ENCODE results near the gene CAMTA1.
"Not testable (repeated sequence)": the region's sequence is repeated elsewhere in the genome, so short reads cannot be mapped to it uniquely, and the experiment has no call there.

CAMTA1 gene

DNA sequence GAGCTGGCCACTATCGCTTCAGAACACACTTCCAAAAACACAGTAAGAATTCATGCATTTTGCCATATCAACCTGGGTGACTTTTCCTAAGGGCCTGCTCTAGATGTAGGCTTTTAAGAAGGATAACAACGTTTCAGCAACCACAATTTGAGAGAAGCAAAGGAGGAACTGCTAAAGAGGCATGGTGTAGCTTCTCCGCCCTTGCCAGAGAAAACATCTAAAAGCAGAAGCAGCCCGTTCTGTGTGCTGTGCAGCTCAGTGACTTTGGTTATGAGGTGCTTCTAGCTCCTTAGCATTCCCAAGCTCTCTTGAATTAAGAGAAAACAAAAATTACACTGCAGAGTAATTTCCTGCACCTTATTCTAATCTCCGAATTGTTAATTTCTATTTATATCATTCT, 1001.5 kb downstream of the CAMTA1 start:
- Histone ChIP-seq H2AFZ (ENCODE audit: insufficient read depth, low read length, poor library complexity) (no peak overlapping the region), H3K4me1 (ENCODE audit: control insufficient read depth in 1 of 2, insufficient read depth in 2 of 2, low read length in 2 of 2) (peaks cover 5 to 8% of the 10 kb centered on the region in 2 experiments), H3K27me3 (ENCODE audit: insufficient read depth, low read length) (peaks cover 3% of the 10 kb centered on the region), H2BK12ac (ENCODE audit: low read length) (no peak overlapping the region), H3K9ac (ENCODE audit: low read length) (no peak overlapping the region), H3K4me2 (ENCODE audit: low read length) (no peak overlapping the region), H3K27ac (ENCODE audit: low read depth, low read length) (no peak overlapping the region), H3K23ac (ENCODE audit: low read length) (no peak overlapping the region), H2BK5ac (ENCODE audit: low read depth, low read length, poor library complexity) (no peak overlapping the region), H4K91ac (ENCODE audit: low read depth, low read length) (no peak overlapping the region), H4K12ac (ENCODE audit: low read depth, low read length) (no peak overlapping the region), H3K79me2 (ENCODE audit: control insufficient read depth, insufficient read depth, low read length, poor library complexity) (peaks cover 2% of the 10 kb centered on the region), H3K36me3 (ENCODE audit: control insufficient read depth in 1 of 2, insufficient read depth in 2 of 2, low read length in 2 of 2) (no peaks in the 10 kb centered on the region), H3K79me1 (ENCODE audit: low read length) (peaks cover 6% of the 10 kb centered on the region), H3K9me3 (ENCODE audit: insufficient read depth, low read depth, low read length) (peaks cover 11% of the 10 kb centered on the region), H4K8ac (ENCODE audit: low read depth, low read length) (no peak overlapping the region), H2AK5ac (ENCODE audit: low read length) (no peak overlapping the region), H3K4ac (ENCODE audit: low read depth, low read length) (no peak overlapping the region), H3K14ac (ENCODE audit: low read length) (no peak overlapping the region), H3K18ac (ENCODE audit: low read length) (no peak overlapping the region), H2BK120ac (ENCODE audit: insufficient read depth, low read length, poor library complexity) (no peak overlapping the region), H3K4me3 (ENCODE audit: low read depth, low read length) (no peak overlapping the region)
- no CpG with 5 or more reads among the region's 5 CpGs for WGBS (ENCODE audit: extremely low coverage, insufficient coverage, insufficient read length)
- no peak for DNase-seq

GRCh38 chr1:7789828-7790227, 1004.6 kb downstream of the CAMTA1 start:
- no CpG with 5 or more reads among the region's 5 CpGs for WGBS (ENCODE audit: extremely low coverage, insufficient coverage, insufficient read length)
- H3K79me2 ChIP-seq (ENCODE audit: control insufficient read depth, insufficient read depth, low read length, poor library complexity) = no peaks in the 10 kb centered on the region
- H4K91ac ChIP-seq (ENCODE audit: low read depth, low read length) = no peak overlapping the region
- no peak overlapping the region for H3K4me2 ChIP-seq (ENCODE audit: low read length)
- H3K14ac ChIP-seq (ENCODE audit: low read length) = no peak overlapping the region
- no peak overlapping the region for H3K23ac ChIP-seq (ENCODE audit: low read length)
- no peak overlapping the region for H2AFZ ChIP-seq (ENCODE audit: insufficient read depth, low read length, poor library complexity)
- no peaks in the 10 kb centered on the region for H3K4me1 ChIP-seq (ENCODE audit: control insufficient read depth in 1 of 2, insufficient read depth in 2 of 2, low read length in 2 of 2)
- H3K9ac ChIP-seq (ENCODE audit: low read length) = no peak overlapping the region
- H4K12ac ChIP-seq (ENCODE audit: low read depth, low read length) = no peak overlapping the region
- H3K36me3 ChIP-seq (ENCODE audit: control insufficient read depth in 1 of 2, insufficient read depth in 2 of 2, low read length in 2 of 2) = no peaks in the 10 kb centered on the region
- no peak for DNase-seq
- no peak overlapping the region for H2AK5ac ChIP-seq (ENCODE audit: low read length)
- peaks cover 6% of the 10 kb centered on the region for H3K9me3 ChIP-seq (ENCODE audit: insufficient read depth, low read depth, low read length)
- H3K27me3 ChIP-seq (ENCODE audit: insufficient read depth, low read length) = no peaks in the 10 kb centered on the region
- no peak overlapping the region for H3K18ac ChIP-seq (ENCODE audit: low read length)
- H2BK12ac ChIP-seq (ENCODE audit: low read length) = no peak overlapping the region
- H3K27ac ChIP-seq (ENCODE audit: low read depth, low read length) = no peak overlapping the region
- no peak overlapping the region for H4K8ac ChIP-seq (ENCODE audit: low read depth, low read length)
- no peak overlapping the region for H2BK120ac ChIP-seq (ENCODE audit: insufficient read depth, low read length, poor library complexity)
- H3K4me3 ChIP-seq (ENCODE audit: low read depth, low read length) = no peak overlapping the region
- no peak overlapping the region for H2BK5ac ChIP-seq (ENCODE audit: low read depth, low read length, poor library complexity)
- H3K79me1 ChIP-seq (ENCODE audit: low read length) = no peaks in the 10 kb centered on the region
- H3K4ac ChIP-seq (ENCODE audit: low read depth, low read length) = no peak overlapping the region

DNA sequence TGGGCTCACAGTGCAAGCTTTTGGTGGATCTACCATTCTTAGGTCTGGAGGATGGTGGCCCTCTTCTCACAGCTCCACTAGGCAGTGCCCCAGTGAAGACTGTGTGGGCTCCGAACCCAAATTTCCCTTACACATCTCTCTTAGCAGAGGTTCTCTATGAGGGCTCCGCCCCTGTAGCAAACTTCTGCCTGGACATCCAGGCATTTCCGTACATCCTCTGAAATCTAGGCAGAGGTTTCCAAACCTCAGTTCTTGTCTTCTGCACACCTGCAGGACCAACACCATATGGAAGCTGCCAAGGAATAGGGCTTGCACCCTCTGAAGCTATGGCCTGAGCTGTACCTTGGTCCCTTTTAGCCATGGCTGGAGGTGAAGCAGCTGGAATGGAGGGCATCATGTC, 1005.8 kb downstream of the CAMTA1 start:
- H3K4me1 ChIP-seq (ENCODE audit: control insufficient read depth in 1 of 2, insufficient read depth in 2 of 2, low read length in 2 of 2); H2AFZ ChIP-seq (ENCODE audit: insufficient read depth, low read length, poor library complexity); H3K4me3 ChIP-seq (ENCODE audit: low read depth, low read length); H3K79me1 ChIP-seq (ENCODE audit: low read length); H3K79me2 ChIP-seq (ENCODE audit: control insufficient read depth, insufficient read depth, low read length, poor library complexity); H2BK12ac ChIP-seq (ENCODE audit: low read length); DNase-seq; H3K4me2 ChIP-seq (ENCODE audit: low read length); H3K14ac ChIP-seq (ENCODE audit: low read length); H3K27me3 ChIP-seq (ENCODE audit: insufficient read depth, low read length); H4K8ac ChIP-seq (ENCODE audit: low read depth, low read length); H3K36me3 ChIP-seq (ENCODE audit: control insufficient read depth in 1 of 2, insufficient read depth in 2 of 2, low read length in 2 of 2); H2BK120ac ChIP-seq (ENCODE audit: insufficient read depth, low read length, poor library complexity); H3K9me3 ChIP-seq (ENCODE audit: insufficient read depth, low read depth, low read length); H4K12ac ChIP-seq (ENCODE audit: low read depth, low read length); H4K91ac ChIP-seq (ENCODE audit: low read depth, low read length); H2AK5ac ChIP-seq (ENCODE audit: low read length); H2BK5ac ChIP-seq (ENCODE audit: low read depth, low read length, poor library complexity); H3K23ac ChIP-seq (ENCODE audit: low read length); H3K18ac ChIP-seq (ENCODE audit: low read length); H3K27ac ChIP-seq (ENCODE audit: low read depth, low read length); H3K9ac ChIP-seq (ENCODE audit: low read length); H3K4ac ChIP-seq (ENCODE audit: low read depth, low read length): not testable (repeated sequence)
- no CpG with 5 or more reads among the region's 3 CpGs for WGBS (ENCODE audit: extremely low coverage, insufficient coverage, insufficient read length)

- Histone ChIP-seq H3K27ac (ENCODE audit: low read depth, low read length) (no peak overlapping the region), H3K4me1 (ENCODE audit: control insufficient read depth in 1 of 2, insufficient read depth in 2 of 2, low read length in 2 of 2) (no peaks in the 10 kb centered on the region), H2BK120ac (ENCODE audit: insufficient read depth, low read length, poor library complexity) (no peak overlapping the region), H3K4me3 (ENCODE audit: low read depth, low read length) (no peak overlapping the region), H3K4me2 (ENCODE audit: low read length) (no peak overlapping the region), H3K4ac (ENCODE audit: low read depth, low read length) (no peak overlapping the region), H3K9me3 (ENCODE audit: insufficient read depth, low read depth, low read length) (peaks cover 8% of the 10 kb centered on the region), H2BK12ac (ENCODE audit: low read length) (no peak overlapping the region), H3K36me3 (ENCODE audit: control insufficient read depth in 1 of 2, insufficient read depth in 2 of 2, low read length in 2 of 2) (no peaks in the 10 kb centered on the region), H3K79me1 (ENCODE audit: low read length) (no peaks in the 10 kb centered on the region), H4K91ac (ENCODE audit: low read depth, low read length) (no peak overlapping the region), H3K27me3 (ENCODE audit: insufficient read depth, low read length) (no peaks in the 10 kb centered on the region), H3K9ac (ENCODE audit: low read length) (no peak overlapping the region), H3K18ac (ENCODE audit: low read length) (no peak overlapping the region), H2AFZ (ENCODE audit: insufficient read depth, low read length, poor library complexity) (no peak overlapping the region), H4K8ac (ENCODE audit: low read depth, low read length) (no peak overlapping the region), H4K12ac (ENCODE audit: low read depth, low read length) (no peak overlapping the region), H3K79me2 (ENCODE audit: control insufficient read depth, insufficient read depth, low read length, poor library complexity) (no peaks in the 10 kb centered on the region), H3K14ac (ENCODE audit: low read length) (no peak overlapping the region), H2AK5ac (ENCODE audit: low read length) (no peak overlapping the region), H3K23ac (ENCODE audit: low read length) (no peak overlapping the region), H2BK5ac (ENCODE audit: low read depth, low read length, poor library complexity) (no peak overlapping the region)
- DNase-seq = no peak
- WGBS (ENCODE audit: extremely low coverage, insufficient coverage, insufficient read length) = no CpG with 5 or more reads among the region's 12 CpGs
These were observed 1010.2 kb downstream of the CAMTA1 start for GRCh38 chr1:7795406-7795805.
